H9 (cell line): ENCODE data around the gene BLMH. TPM values are rescaled to one million over a fixed set of nuclear protein-coding genes. Genes with fewer than 3 reads are reported as not detected.

ENCODE experiments used
- DNase-seq: peaks from one replicate; pipeline ENCODE4 v3.0.0-alpha.2; 2017
- H2AFZ ChIP-seq: one replicate; pipeline ENCODE4 v1.6.1; 2013; ENCODE audit warnings: mild to moderate bottlenecking, low read length, control low read depth, moderate library complexity
- H2AK5ac ChIP-seq: 2 replicates; pipeline ENCODE4 v1.6.1; 2013; ENCODE audit warnings: low read length, control low read depth, mixed read lengths; ENCODE audit not compliant: insufficient read length
- H2BK120ac ChIP-seq: one replicate; pipeline ENCODE4 v1.6.1; 2013; ENCODE audit warnings: low read depth, mild to moderate bottlenecking, low read length, control low read depth, inconsistent platforms; ENCODE audit not compliant: poor library complexity, severe bottlenecking
- H2BK12ac ChIP-seq: 2 replicates; pipeline ENCODE4 v1.6.1; 2013; ENCODE audit warnings: low read length, control low read depth, mixed read lengths, low read depth; ENCODE audit not compliant: insufficient read length
- H2BK15ac ChIP-seq: 2 replicates; pipeline ENCODE4 v1.6.1; 2013; ENCODE audit warnings: low read depth, low read length, control low read depth
- H2BK20ac ChIP-seq: one replicate; pipeline ENCODE4 v1.6.1; 2013; ENCODE audit warnings: low read depth, mild to moderate bottlenecking, low read length, control low read depth, inconsistent platforms; ENCODE audit not compliant: poor library complexity, severe bottlenecking
- H2BK5ac ChIP-seq: 2 replicates; pipeline ENCODE4 v1.6.1; 2013; ENCODE audit warnings: low read length, control low read depth, mixed read lengths; ENCODE audit not compliant: insufficient read length
- H3K14ac ChIP-seq: 2 replicates; pipeline ENCODE4 v1.6.1; 2013; ENCODE audit warnings: low read length, control low read depth; ENCODE audit not compliant: insufficient read depth
- H3K18ac ChIP-seq: 2 replicates; pipeline ENCODE4 v1.6.1; 2013; ENCODE audit warnings: low read depth, mild to moderate bottlenecking, mixed read lengths, low read length, control low read depth; ENCODE audit not compliant: insufficient read length
- H3K23ac ChIP-seq: 2 replicates; pipeline ENCODE4 v1.6.1; 2013; ENCODE audit warnings: low read length, control low read depth, mixed read lengths, low read depth; ENCODE audit not compliant: insufficient read length
- H3K23me2 ChIP-seq: 2 replicates; pipeline ENCODE4 v1.6.1; 2013; ENCODE audit warnings: low read depth, mild to moderate bottlenecking, mixed read lengths, low read length, control low read depth; ENCODE audit not compliant: insufficient read length, poor library complexity, severe bottlenecking
- H3K27ac ChIP-seq: 2 replicates; pipeline ENCODE4 v1.5.1; 2013; ENCODE audit warnings: low read length, control low read depth, mixed read lengths, low read depth; ENCODE audit not compliant: insufficient read length
- H3K27me3 ChIP-seq: 2 replicates; pipeline ENCODE4 v1.6.1; 2013; ENCODE audit warnings: low read length, control low read depth, inconsistent platforms; ENCODE audit not compliant: insufficient read depth
- H3K4ac ChIP-seq: 2 replicates; pipeline ENCODE4 v1.6.1; 2013; ENCODE audit warnings: low read depth, mild to moderate bottlenecking, control low read depth, inconsistent platforms, low read length, moderate library complexity
- H3K4me1 ChIP-seq: 2 replicates; pipeline ENCODE4 v1.6.1; 2013; ENCODE audit warnings: low read length, control low read depth, inconsistent platforms; ENCODE audit not compliant: insufficient read depth
- H3K4me2 ChIP-seq: 2 replicates; pipeline ENCODE4 v1.6.1; 2013; ENCODE audit warnings: low read length, control low read depth, mixed read lengths; ENCODE audit not compliant: insufficient read length, insufficient read depth
- H3K56ac ChIP-seq: 2 replicates; pipeline ENCODE4 v1.6.1; 2013; ENCODE audit warnings: low read depth, mild to moderate bottlenecking, mixed read lengths, low read length, control low read depth; ENCODE audit not compliant: insufficient read length
- H3K79me1 ChIP-seq: 2 replicates; pipeline ENCODE4 v1.6.1; 2013; ENCODE audit warnings: low read depth, mild to moderate bottlenecking, moderate library complexity, low read length, control low read depth, inconsistent platforms; ENCODE audit not compliant: insufficient read depth, poor library complexity, severe bottlenecking
- H3K79me2 ChIP-seq: 2 replicates; pipeline ENCODE4 v1.6.1; 2013; ENCODE audit warnings: low read length, control low read depth, inconsistent platforms; ENCODE audit not compliant: insufficient read depth
- H3K9ac ChIP-seq: 2 replicates; pipeline ENCODE4 v1.6.1; 2013; ENCODE audit warnings: low read length, control low read depth, mixed read lengths; ENCODE audit not compliant: insufficient read length; ENCODE audit errors: extremely low read depth
- H3K9me3 ChIP-seq: one replicate; pipeline ENCODE4 v1.6.1; 2013; ENCODE audit warnings: low read depth, low read length, inconsistent platforms; ENCODE audit not compliant: control insufficient read depth
- H3T11ph ChIP-seq: one replicate; pipeline ENCODE4 v1.6.1; 2013; ENCODE audit warnings: mild to moderate bottlenecking, low read length, control low read depth, inconsistent platforms
- H4K20me1 ChIP-seq: one replicate; pipeline ENCODE4 v1.6.1; 2013; ENCODE audit not compliant: control insufficient read depth, insufficient read length, insufficient read depth
- H4K5ac ChIP-seq: 2 replicates; pipeline ENCODE4 v1.6.1; 2013; ENCODE audit warnings: low read depth, mild to moderate bottlenecking, mixed read lengths, low read length, control low read depth; ENCODE audit not compliant: insufficient read length
- H4K8ac ChIP-seq: replicated peaks from 2 replicates; pipeline ENCODE4 v1.6.1; 2013; ENCODE audit warnings: low read length, control low read depth, mixed read lengths, low read depth; ENCODE audit not compliant: insufficient read length
- H4K91ac ChIP-seq: 2 replicates; pipeline ENCODE4 v1.6.1; 2013; ENCODE audit warnings: low read depth, mild to moderate bottlenecking, moderate library complexity, mixed read lengths, low read length, control low read depth; ENCODE audit not compliant: insufficient read length
- H3K27ac Mint-ChIP-seq, 3 experiments: 2 replicates in 2 of 3; 3 replicates in 1 of 3; pipeline ENCODE4 v1.8.0; 2020 to 2021; ENCODE audit warnings: mixed read lengths in 3 of 3, mild to moderate bottlenecking in 1 of 3, moderate library complexity in 1 of 3
- H3K27me3 Mint-ChIP-seq: 2 replicates; pipeline ENCODE4 v1.8.0; 2021; ENCODE audit warnings: low read depth, mild to moderate bottlenecking, moderate library complexity, mixed read lengths
- H3K36me3 Mint-ChIP-seq, 3 experiments: 2 replicates in 2 of 3; 3 replicates in 1 of 3; pipeline ENCODE4 v1.8.0; 2020 to 2021; ENCODE audit warnings: low read depth in 3 of 3, mixed read lengths in 3 of 3; ENCODE audit not compliant: insufficient read depth in 1 of 3
- H3K4me1 Mint-ChIP-seq, 2 experiments: 2 replicates each; pipeline ENCODE4 v1.8.0; 2020; ENCODE audit warnings: mixed read lengths in 2 of 2
- H3K4me3 Mint-ChIP-seq, 2 experiments: 2 replicates in 1 of 2; 3 replicates in 1 of 2; pipeline ENCODE4 v1.8.0; 2020 to 2021; ENCODE audit warnings: mild to moderate bottlenecking in 2 of 2, mixed read lengths in 2 of 2, moderate library complexity in 1 of 2
- H3K9me3 Mint-ChIP-seq, 2 experiments: 2 replicates in 1 of 2; 3 replicates in 1 of 2; pipeline ENCODE4 v1.8.0; 2020; ENCODE audit warnings: mild to moderate bottlenecking in 2 of 2, mixed read lengths in 2 of 2, moderate library complexity in 1 of 2
- CTCF ChIP-seq: fragments of 200-600 bp; sonication (generic); conservative IDR thresholded peaks from 3 replicates; pipeline ENCODE4 v1.8.0; 2021; ENCODE audit warnings: antibody characterized with exemption, mild to moderate bottlenecking
- WGBS: extraction: QIAGEN DNeasy Blood & Tissue Kit; methylation state at CpG from one replicate; pipeline ENCODE4 v1.1.7; 2013; ENCODE audit warnings: missing lambda C conversion rate, low lambda C conversion rate, mixed read lengths; ENCODE audit not compliant: insufficient read length; ENCODE audit errors: extremely low coverage; 5-methylcytosine and 5-hydroxymethylcytosine counted together
- total RNA-seq: library from RNA; stranded (reverse); gene quantifications from 2 replicates; pipeline ENCODE4 v1.2.1, GENCODE V29; 2021

Gene BLMH
- total RNA-seq, 1 experiment from 2014 or later: 74.7 TPM

GRCh38 chr17:30290077-30290476 is 1.7 kb downstream of the BLMH start:
- no peak overlapping the region for H2BK120ac ChIP-seq
- H3K18ac ChIP-seq: no peak overlapping the region
- H2BK5ac ChIP-seq: no peak overlapping the region
- H3K9ac ChIP-seq: no peak overlapping the region
- no peak overlapping the region for H3K56ac ChIP-seq
- Mint-ChIP-seq H3K27ac (no peak overlapping the region), H3K4me1 (peaks cover 11 to 15% of the 10 kb centered on the region in 2 experiments), H3K36me3 (peaks cover 8 to 32% (median 30%) of the 10 kb centered on the region in 3 experiments), H3K4me3 (0 out of 5 replicates have a peak overlapping the region, but pooled peaks of 1 of the 2 experiments have one; percentile 91), H3K27me3 (peaks cover 6% of the 10 kb centered on the region; the same call in 1 of the 2 replicates), H3K9me3 (no peaks in the 10 kb centered on the region)
- no peak overlapping the region for H3K14ac ChIP-seq
- H3K4ac ChIP-seq: no peak overlapping the region
- H2BK12ac ChIP-seq: no peak overlapping the region
- H4K20me1 ChIP-seq: no peaks in the 10 kb centered on the region
- no peak overlapping the region for H3T11ph ChIP-seq
- no peak overlapping the region for H2BK15ac ChIP-seq
- no peak overlapping the region for H4K5ac ChIP-seq
- H3K4me1 ChIP-seq: no peaks in the 10 kb centered on the region
- no peak overlapping the region for H2AK5ac ChIP-seq
- no peaks in the 10 kb centered on the region for H3K79me1 ChIP-seq
- no peaks in the 10 kb centered on the region for H3K27me3 ChIP-seq
- no peak for DNase-seq
- H3K27ac ChIP-seq: no peak overlapping the region
- no peak overlapping the region for H3K23ac ChIP-seq
- H3K4me2 ChIP-seq: no peak overlapping the region
- H2BK20ac ChIP-seq: no peak overlapping the region
- no peak overlapping the region for H4K8ac ChIP-seq
- H3K23me2 ChIP-seq: peaks cover 5% of the 10 kb centered on the region
- WGBS: no CpG with 5 or more reads among the region's 2 CpGs
- no peak overlapping the region for H4K91ac ChIP-seq
- no peaks in the 10 kb centered on the region for H3K9me3 ChIP-seq
- no peak for TF ChIP-seq CTCF
- H2AFZ ChIP-seq: no peak overlapping the region
- H3K79me2 ChIP-seq: peaks cover 3% of the 10 kb centered on the region; the same call in 1 of the 2 replicates
